SK-N-SH (cell line): Measurements from ENCODE around the gene IKZF1.

Source experiments
- CTCF ChIP-seq: fragments of 200-600 bp; sonication (generic); IDR thresholded peaks from 2 replicates; pipeline ENCODE4 v1.6.1; 2017; ENCODE audit warnings: antibody characterized with exemption, mild to moderate bottlenecking, moderate library complexity
- EP300 ChIP-seq, 2 experiments: IDR thresholded peaks; 2 replicates each; pipeline versions ENCODE4 v1.4.0 to v1.6.1; 2012; ENCODE audit warnings: borderline replicate concordance in 1 of 2, low read depth in 1 of 2, low read length in 1 of 2
- POLR2AphosphoS5 ChIP-seq: IDR thresholded peaks from 2 replicates; pipeline ENCODE4 v1.6.1; 2012; ENCODE audit warnings: low read depth, low read length

DNA sequence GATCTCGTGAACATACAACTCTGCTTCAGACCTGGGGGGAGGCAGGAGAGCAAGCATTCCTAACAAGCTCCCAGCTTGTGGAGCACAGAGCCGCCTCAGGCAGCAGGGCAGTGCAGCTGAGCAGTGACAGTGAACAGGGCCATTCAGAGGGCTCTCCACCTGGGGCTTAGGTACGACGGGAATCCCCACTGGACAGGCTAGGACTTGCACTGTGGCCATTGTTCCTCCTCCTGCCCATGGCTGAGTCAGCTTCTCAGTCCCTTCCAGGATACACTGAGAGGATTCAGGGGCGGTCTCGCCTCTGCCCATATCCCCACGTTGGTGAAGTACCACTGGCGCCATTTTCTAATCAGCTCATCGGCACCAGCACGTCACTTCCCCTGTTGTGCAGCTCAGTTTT lies 74.6 kb downstream of the IKZF1 start:
- no peak for TF ChIP-seq CTCF
- TF ChIP-seq EP300 (IDR thresholded peaks at IDR 0.05; ENCODE audit: borderline replicate concordance in 1 of 2, low read depth in 1 of 2, low read length in 1 of 2): no peak
- no peak for TF ChIP-seq POLR2AphosphoS5
